GM23338 (cell line): ENCODE measurements around the gene RSRC1. TPM values are rescaled to one million over a fixed set of nuclear protein-coding genes. Genes with fewer than 3 reads are reported as not detected.

Source experiments
- ATAC-seq: fragments of 200-7000 bp; cut with Tn5 transposase; 3 replicates; pipeline ENCODE4 v1.9.1; 2020
- DNase-seq: peaks from one replicate; pipeline ENCODE4 v3.0.0-alpha.2; 2015; ENCODE audit warnings: low spot score
- H2AFZ ChIP-seq: fragments of 200-600 bp; sonication (generic); 2 replicates; pipeline ENCODE4 v1.8.0; 2016; ENCODE audit warnings: antibody characterized with exemption, mild to moderate bottlenecking, moderate library complexity
- H3F3A ChIP-seq: fragments of 200-600 bp; sonication (generic); replicated peaks from 2 replicates; pipeline ENCODE4 v1.8.0; 2017; ENCODE audit warnings: antibody characterized with exemption, mixed run types, low read depth
- H3K27ac ChIP-seq: fragments of 200-600 bp; sonication (generic); 2 replicates; pipeline ENCODE4 v1.6.1; 2016; ENCODE audit warnings: low read depth
- H3K27me3 ChIP-seq: fragments of 200-600 bp; sonication (generic); 2 replicates; pipeline ENCODE4 v1.8.0; 2016; ENCODE audit warnings: mild to moderate bottlenecking, mixed run types, moderate library complexity; ENCODE audit not compliant: insufficient read depth
- H3K36me3 ChIP-seq: fragments of 200-600 bp; sonication (generic); 2 replicates; pipeline ENCODE4 v1.8.0; 2016; ENCODE audit warnings: mild to moderate bottlenecking; ENCODE audit not compliant: insufficient read depth
- H3K4me1 ChIP-seq: fragments of 200-600 bp; sonication (generic); 2 replicates; pipeline ENCODE4 v1.8.0; 2016; ENCODE audit warnings: mild to moderate bottlenecking, moderate library complexity; ENCODE audit not compliant: insufficient read depth
- H3K4me2 ChIP-seq: fragments of 200-600 bp; sonication (generic); 2 replicates; pipeline ENCODE4 v1.7.1; 2017; ENCODE audit warnings: mixed run types
- H3K4me3 ChIP-seq: fragments of 200-600 bp; sonication (generic); 2 replicates; pipeline ENCODE4 v1.6.1; 2016; ENCODE audit warnings: mixed run types
- H3K79me2 ChIP-seq: fragments of 200-600 bp; sonication (generic); replicated peaks from 2 replicates; pipeline ENCODE4 v1.8.0; 2017; ENCODE audit warnings: mild to moderate bottlenecking; ENCODE audit not compliant: insufficient read depth
- H3K9me2 ChIP-seq: fragments of 200-600 bp; sonication (generic); 2 replicates; pipeline ENCODE4 v1.8.0; 2017; ENCODE audit not compliant: insufficient read depth
- H4K20me1 ChIP-seq: fragments of 200-600 bp; sonication (generic); replicated peaks from 2 replicates; pipeline ENCODE4 v1.8.0; 2017; ENCODE audit warnings: mild to moderate bottlenecking; ENCODE audit not compliant: insufficient read depth
- H3K27ac Mint-ChIP-seq: 2 replicates; pipeline ENCODE4 v1.8.0; 2020; ENCODE audit warnings: inconsistent platforms, mild to moderate bottlenecking, moderate library complexity, mixed read lengths
- H3K27me3 Mint-ChIP-seq: 3 replicates; pipeline ENCODE4 v1.8.0; 2022; ENCODE audit warnings: low read depth, mild to moderate bottlenecking, moderate library complexity, mixed read lengths, inconsistent platforms; ENCODE audit not compliant: insufficient read depth, poor library complexity
- H3K36me3 Mint-ChIP-seq: 3 replicates; pipeline ENCODE4 v1.8.0; 2021; ENCODE audit warnings: low read depth, mild to moderate bottlenecking, inconsistent platforms, moderate library complexity, mixed read lengths
- H3K4me1 Mint-ChIP-seq: 3 replicates; pipeline ENCODE4 v1.8.0; 2020; ENCODE audit warnings: mild to moderate bottlenecking, inconsistent platforms, mixed read lengths
- H3K4me3 Mint-ChIP-seq: 3 replicates; pipeline ENCODE4 v1.8.0; 2021; ENCODE audit warnings: moderate library complexity, mild to moderate bottlenecking, inconsistent platforms, mixed read lengths
- H3K9me3 Mint-ChIP-seq: 3 replicates; pipeline ENCODE4 v1.8.0; 2020; ENCODE audit warnings: moderate library complexity, mild to moderate bottlenecking, inconsistent platforms, mixed read lengths
- CREB1 ChIP-seq: fragments of 250-450 bp; sonication (Bioruptor Pico); IDR thresholded peaks from 2 replicates; pipeline ENCODE4 v1.5.0; 2020; ENCODE audit warnings: low read depth, mild to moderate bottlenecking, moderate library complexity
- CTCF ChIP-seq, 2 experiments: fragments of 200-600 bp in 1 of 2; sonication (generic) in 1 of 2; conservative IDR thresholded peaks; 2 replicates each; pipeline versions ENCODE4 v1.5.1 to v1.6.1; 2016 to 2017; ENCODE audit warnings: antibody characterized with exemption in 2 of 2, low read depth in 2 of 2, mild to moderate bottlenecking in 2 of 2, moderate library complexity in 1 of 2
- ETS1 ChIP-seq: IDR thresholded peaks from 2 replicates; pipeline ENCODE4 v1.6.1; 2016; ENCODE audit warnings: antibody characterized with exemption
- EZH2 ChIP-seq: fragments of 200-600 bp; sonication (generic); IDR thresholded peaks from one replicate; pipeline ENCODE4 v1.8.0; 2017; ENCODE audit warnings: antibody characterized with exemption, mild to moderate bottlenecking, low read depth; ENCODE audit not compliant: unreplicated experiment
- EZH2phosphoT487 ChIP-seq: fragments of 200-600 bp; sonication (generic); IDR thresholded peaks from one replicate; pipeline ENCODE4 v1.8.1; 2018; ENCODE audit warnings: antibody characterized with exemption; ENCODE audit not compliant: unreplicated experiment
- JUNB ChIP-seq: IDR thresholded peaks from one replicate; pipeline ENCODE4 v1.6.1; 2016; ENCODE audit warnings: antibody characterized with exemption; ENCODE audit not compliant: unreplicated experiment
- NANOG ChIP-seq: IDR thresholded peaks from 2 replicates; pipeline ENCODE4 v1.6.1; 2016; ENCODE audit warnings: antibody characterized with exemption, borderline replicate concordance
- POLR2AphosphoS5 ChIP-seq: IDR thresholded peaks from 2 replicates; pipeline ENCODE4 v1.6.1; 2016; ENCODE audit warnings: antibody characterized with exemption, low read depth
- REST ChIP-seq: IDR thresholded peaks from one replicate; pipeline ENCODE4 v1.6.1; 2018; ENCODE audit warnings: antibody characterized with exemption; ENCODE audit not compliant: unreplicated experiment
- STAT1 ChIP-seq: IDR thresholded peaks from one replicate; pipeline ENCODE4 v1.6.1; 2016; ENCODE audit warnings: antibody characterized with exemption; ENCODE audit not compliant: unreplicated experiment
- ZNF114 ChIP-seq: fragments of 250-450 bp; sonication (Bioruptor Pico); IDR thresholded peaks from 2 replicates; pipeline ENCODE4 v1.5.0; 2020; ENCODE audit warnings: mild to moderate bottlenecking, moderate library complexity
- ZNF331 ChIP-seq: fragments of 250-450 bp; sonication (Bioruptor Pico); IDR thresholded peaks from 2 replicates; pipeline ENCODE4 v1.5.0; 2020; ENCODE audit warnings: low read depth, mild to moderate bottlenecking, moderate library complexity
- ZNF462 ChIP-seq: fragments of 250-450 bp; sonication (Bioruptor Pico); IDR thresholded peaks from 2 replicates; pipeline ENCODE4 v1.5.0; 2020; ENCODE audit warnings: mild to moderate bottlenecking, moderate library complexity
- polyA plus RNA-seq: library from polyadenylated mRNA; unstranded; fragments of >200 nt; fragmentation: Nextera tagmentation; extraction: Ambion mirVana; gene quantifications from 2 replicates; pipeline ENCODE4 v1.2.1, GENCODE V29; 2016
- total RNA-seq: library from RNA; depleted of rRNA; stranded (reverse); fragments of >200 nt; shearing (Covaris generic); gene quantifications from 2 replicates; pipeline ENCODE4 v1.2.3, GENCODE V29; 2014

Gene RSRC1
- total and polyA plus RNA-seq, 2 experiments from 2014 or later: 32.5 to 76.8 TPM

- no peak overlapping the region for H3K4me2 ChIP-seq
- no peak for DNase-seq
- no peaks in the 10 kb centered on the region for H3K27me3 ChIP-seq
- H3K27me3 Mint-ChIP-seq: no peaks in the 10 kb centered on the region
- H3K36me3 Mint-ChIP-seq: no peaks in the 10 kb centered on the region
- ATAC-seq: no peak
- peaks cover 4% of the 10 kb centered on the region; the same call in 1 of the 3 replicates for H3K4me1 Mint-ChIP-seq
- H3K9me3 Mint-ChIP-seq: no peaks in the 10 kb centered on the region
- no peak overlapping the region for H3K4me3 Mint-ChIP-seq
- H3K36me3 ChIP-seq: no peaks in the 10 kb centered on the region
- no peaks in the 10 kb centered on the region for H3K9me2 ChIP-seq
- H3K79me2 ChIP-seq: no peaks in the 10 kb centered on the region
- 0 out of 2 replicates have a peak, but pooled peaks cover 3% of the 10 kb centered on the region for H3K4me1 ChIP-seq
- H3K27ac ChIP-seq: no peak overlapping the region
- no peak overlapping the region for H3K4me3 ChIP-seq
- no peak overlapping the region for H2AFZ ChIP-seq
- no peak overlapping the region; the same call in 1 of the 2 replicates for H3K27ac Mint-ChIP-seq
- no peaks in the 10 kb centered on the region for H4K20me1 ChIP-seq
- no peaks in the 10 kb centered on the region for H3F3A ChIP-seq
- TF ChIP-seq CTCF (conservative IDR thresholded peaks at IDR 0.05; ENCODE audit: low read depth in 2 of 2): no peak
- no peak for TF ChIP-seq REST
- TF ChIP-seq ZNF462 (CRISPR knock-in tag): no peak
- no peak for TF ChIP-seq POLR2AphosphoS5
- TF ChIP-seq EZH2phosphoT487: no peak
- no peak for TF ChIP-seq ETS1
- no peak for TF ChIP-seq NANOG
- TF ChIP-seq STAT1: no peak
- TF ChIP-seq JUNB: no peak
- no peak for TF ChIP-seq CREB1 (CRISPR knock-in tag)
- no peak for TF ChIP-seq EZH2
- no peak for TF ChIP-seq ZNF331 (CRISPR knock-in tag)
- TF ChIP-seq ZNF114: no peak
These were observed 58.1 kb downstream of the RSRC1 start for GRCh38 chr3:158167737-158168557.
